Stimulated activated CD4-positive, alpha-beta T cell treated with anti-CD3 and anti-CD28 coated beads, Interleukin-2, amount 100 ng/mL, for 4 hours (primary cell): Measurements from ENCODE around the gene SMIM44.
A peak's percentile ranks its signal among the peaks of the same experiment; 100 is the strongest.
"Not testable (repeated sequence)": the region's sequence is repeated elsewhere in the genome, so short reads cannot be mapped to it uniquely, and the experiment has no call there.

Experiments
- DNase-seq: peaks from one replicate; pipeline ENCODE4 v3.0.0-alpha.2; 2020; ENCODE audit warnings: low read depth

The SMIM44 gene

DNA sequence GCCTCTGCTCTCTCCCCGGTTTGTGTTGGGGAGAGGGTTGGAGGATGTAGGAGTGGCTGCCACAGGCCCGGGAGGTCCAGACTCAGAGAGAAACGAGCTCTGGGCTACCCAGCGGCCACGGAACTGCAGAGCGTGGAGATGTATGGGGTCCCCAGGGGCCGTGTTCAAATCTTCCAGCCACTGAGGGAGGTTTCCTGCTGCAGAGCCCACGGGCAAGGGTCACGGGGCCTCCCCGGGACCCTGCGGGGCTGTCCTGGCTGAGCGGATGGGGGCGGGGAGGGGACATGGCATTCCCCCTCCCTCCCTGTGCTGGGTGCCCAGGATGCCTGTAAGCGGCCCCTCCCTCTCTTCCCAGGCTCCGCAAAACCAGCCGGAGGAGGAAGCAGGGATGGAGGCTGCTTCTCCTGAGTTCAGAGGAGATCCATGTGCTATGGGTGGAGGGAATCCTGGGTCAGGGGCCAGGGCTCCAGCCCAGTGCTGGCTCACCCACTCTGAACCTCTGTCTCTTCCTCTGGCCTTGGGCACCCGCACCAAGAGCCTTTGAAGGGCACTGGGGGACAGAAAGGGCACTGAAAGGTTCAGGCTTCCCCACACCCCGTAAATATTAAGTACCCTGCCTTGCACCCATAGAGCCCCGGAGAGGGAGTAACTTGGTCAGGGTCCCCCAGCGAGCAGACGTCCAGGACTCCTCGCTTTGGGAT is 25.6 kb downstream of the SMIM44 start:
- DNase-seq: no peak

- no peak for DNase-seq
Observed at GRCh38 chr19:3456925-3457527, 26.2 kb downstream of the SMIM44 start.

DNA sequence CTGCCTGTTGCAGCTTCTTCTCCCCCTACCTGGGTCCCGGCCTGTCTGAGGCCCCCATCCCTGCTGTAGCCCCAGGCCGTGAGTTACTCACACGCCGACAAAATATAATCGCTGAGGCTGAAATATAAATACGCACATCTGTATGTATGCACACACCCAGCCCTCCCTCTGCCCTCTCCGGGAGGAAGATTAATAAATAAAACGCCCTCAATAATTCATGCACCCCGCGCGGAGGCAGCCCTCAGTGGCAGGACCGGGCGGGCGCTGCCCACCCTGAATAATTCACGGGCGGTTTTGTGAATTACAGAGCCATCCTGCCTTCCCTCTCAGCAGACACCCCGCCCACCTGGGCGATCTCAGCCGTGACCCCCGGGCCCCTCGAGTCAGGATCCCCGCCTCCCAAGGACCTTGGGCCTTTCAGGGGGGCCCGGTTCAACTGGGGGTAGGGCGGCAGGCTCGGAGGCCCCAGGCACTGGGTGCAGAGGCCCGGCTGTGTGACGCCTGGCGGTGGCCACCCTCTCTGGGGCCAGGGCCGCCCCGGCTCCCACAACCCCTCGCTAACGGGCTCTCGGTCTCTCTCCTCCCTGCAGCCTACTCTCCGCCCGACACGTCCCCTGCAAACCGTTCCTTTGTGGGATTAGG is 27.2 kb downstream of the SMIM44 start:
- DNase-seq: no peak

- no peak for DNase-seq
Observed at GRCh38 chr19:3455393-3455955, 27.8 kb downstream of the SMIM44 start.

GRCh38 chr19:3454656-3455392 is 28.4 kb downstream of the SMIM44 start:
- DNase-seq: no peak

DNA sequence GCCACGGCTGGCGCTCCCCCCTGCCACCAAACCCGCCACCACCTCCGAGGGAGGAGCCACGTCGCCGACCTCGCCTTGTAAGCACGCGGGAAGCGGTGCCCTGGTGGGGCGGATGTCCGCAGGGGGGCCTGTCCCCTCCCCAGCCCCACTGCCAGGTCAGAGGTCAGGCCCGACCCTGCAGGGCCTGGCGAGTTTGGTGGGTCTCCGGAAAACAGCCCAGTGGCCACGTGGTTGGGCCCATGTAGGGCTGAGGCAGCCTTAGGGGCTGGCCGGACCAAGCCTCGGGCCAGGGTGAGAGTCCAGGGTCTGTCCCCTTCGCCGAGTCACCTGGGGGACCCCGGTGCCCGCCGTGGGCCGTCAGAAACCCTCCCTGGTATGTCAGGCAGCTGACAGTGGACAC is 29.4 kb downstream of the SMIM44 start:
- no peak for DNase-seq

GRCh38 chr19:3452942-3453214 is 30.4 kb downstream of the SMIM44 start:
- not testable (repeated sequence) for DNase-seq

- DNase-seq: no peak
Observed at GRCh38 chr19:3452171-3452941, 30.9 kb downstream of the SMIM44 start.

- no peak for DNase-seq
Observed at GRCh38 chr19:3451451-3451866, 31.8 kb downstream of the SMIM44 start.

GRCh38 chr19:3450796-3451411 is 32.3 kb downstream of the SMIM44 start:
- no peak for DNase-seq

GRCh38 chr19:3448616-3449334 is 34.5 kb downstream of the SMIM44 start:
- DNase-seq: no peak

GRCh38 chr19:3446657-3447056 is 36.6 kb downstream of the SMIM44 start:
- not testable (repeated sequence) for DNase-seq

DNA sequence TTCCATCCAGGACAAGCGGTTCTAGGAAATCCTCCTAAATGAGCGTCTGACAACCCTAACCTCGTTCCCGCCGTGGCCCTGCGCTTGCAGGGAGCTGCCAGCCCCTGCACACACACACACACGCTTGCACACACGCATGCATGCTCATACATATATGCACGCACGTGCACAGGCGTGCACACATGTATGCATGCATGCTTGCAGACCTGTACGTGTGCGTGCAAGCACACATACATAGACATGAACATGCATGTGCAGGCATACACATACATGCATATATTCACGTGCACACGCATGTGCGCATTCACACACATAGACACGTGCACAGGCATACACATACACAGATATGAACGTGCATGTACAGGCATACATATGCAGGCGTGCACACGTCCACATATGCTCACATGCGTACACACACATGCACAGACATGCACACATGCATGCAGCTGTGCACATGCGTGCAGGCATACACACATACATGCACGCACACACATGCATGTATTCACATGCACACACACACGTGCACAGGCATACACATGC is 38.5 kb downstream of the SMIM44 start:
- DNase-seq: no peak

DNA sequence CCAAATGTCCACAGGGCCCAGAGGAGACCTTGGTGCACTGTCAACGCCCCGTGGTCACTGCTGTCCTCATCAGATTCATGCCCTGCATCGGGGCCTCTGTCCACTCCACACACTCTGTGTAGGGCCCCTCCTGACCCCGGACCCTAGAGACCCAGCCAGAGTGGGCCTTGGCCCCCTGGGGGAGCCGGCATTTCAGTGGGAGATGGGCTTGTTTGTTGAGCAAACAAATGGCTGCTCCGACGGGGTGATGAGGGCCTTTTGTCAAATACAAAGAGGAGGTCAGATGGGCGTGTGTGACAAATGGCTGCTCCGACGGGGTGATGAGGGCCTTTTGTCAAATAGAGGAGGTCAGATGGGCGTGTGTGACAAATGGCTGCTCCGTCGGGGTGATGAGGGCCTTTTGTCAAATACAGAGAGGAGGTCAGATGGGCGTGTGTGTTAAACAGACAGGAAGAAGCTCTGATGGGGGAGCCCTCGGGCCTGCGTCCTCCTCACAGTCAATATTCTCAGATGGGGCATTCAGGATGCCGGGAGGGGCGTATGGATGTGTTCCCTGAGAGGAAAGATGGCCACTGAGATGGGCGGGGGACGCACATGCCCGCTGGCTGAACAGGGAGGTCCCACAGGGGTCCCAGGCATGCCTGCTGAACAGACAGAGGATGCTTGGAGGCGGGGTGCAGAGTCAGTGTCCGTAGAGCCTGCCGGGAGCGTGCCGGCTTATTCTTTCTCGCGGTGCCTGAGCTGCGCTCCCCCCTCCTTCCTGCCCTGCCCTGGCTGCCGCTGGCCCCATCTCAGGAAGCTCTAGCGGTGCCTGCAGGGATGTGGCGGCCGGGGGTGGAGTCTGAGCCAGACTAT is 39.2 kb downstream of the SMIM44 start:
- DNase-seq: no peak

- no peak for DNase-seq
Observed at GRCh38 chr19:3442487-3443071, 40.7 kb downstream of the SMIM44 start.

DNA sequence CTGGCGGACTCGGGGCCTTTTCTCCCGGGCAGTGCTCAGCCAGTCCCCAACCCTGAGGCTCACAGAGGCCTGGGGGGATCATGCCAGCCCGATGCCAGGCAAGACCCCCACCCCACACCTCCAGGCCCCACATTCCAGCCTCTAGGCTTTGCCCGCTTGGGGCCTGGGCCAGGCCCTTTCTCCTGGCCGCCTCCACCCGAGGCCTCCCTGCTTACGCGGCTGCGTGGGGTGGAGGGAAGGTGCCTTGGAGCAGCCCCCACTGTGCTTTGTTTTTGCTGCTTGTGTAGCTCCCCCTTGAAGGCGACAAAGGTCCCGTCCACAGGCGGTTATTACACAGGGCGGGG is 41.3 kb downstream of the SMIM44 start:
- no peak for DNase-seq

GRCh38 chr19:3441089-3441985 is 41.9 kb downstream of the SMIM44 start:
- no peak for DNase-seq

GRCh38 chr19:3440082-3440481 is 43.2 kb downstream of the SMIM44 start:
- peak; percentile 33 for DNase-seq
